Stimulated activated naive B cell treated with anti-CD40 and anti-IgM and Interleukin-4, amounts not matched to agents 10 μg/mL and 1 μg/mL and 100 μg/mL, for 72 hours (primary cell): ENCODE results near the gene SERF1A.
"Not testable (repeated sequence)": the region's sequence is repeated elsewhere in the genome, so short reads cannot be mapped to it uniquely, and the experiment has no call there.

Experiments used
- ATAC-seq, 2 donors: fragments of 150-1000 bp; cut with Tn5 transposase; replicated peaks; 2 replicates each; pipeline ENCODE4 v1.10.0; 2021; ENCODE audit warnings: moderate library complexity in 1 of 2
- DNase-seq: peaks from one replicate; pipeline ENCODE4 v3.0.0; 2021
- H3K27ac Mint-ChIP-seq: one replicate; pipeline ENCODE4 v1.8.0; 2022; ENCODE audit warnings: mild to moderate bottlenecking, mixed read lengths
- H3K27me3 Mint-ChIP-seq, 2 donors: one replicate each; pipeline ENCODE4 v1.8.0; 2022; ENCODE audit warnings: mixed read lengths in 2 of 2
- H3K36me3 Mint-ChIP-seq, 2 donors: one replicate each; pipeline ENCODE4 v1.8.0; 2022; ENCODE audit warnings: mixed read lengths in 2 of 2, mild to moderate bottlenecking in 1 of 2
- H3K4me1 Mint-ChIP-seq, 2 donors: one replicate each; pipeline ENCODE4 v1.8.0; 2022; ENCODE audit warnings: mixed read lengths in 2 of 2, mild to moderate bottlenecking in 1 of 2
- H3K4me3 Mint-ChIP-seq, 2 donors: one replicate each; pipeline ENCODE4 v1.8.0; 2022; ENCODE audit warnings: mild to moderate bottlenecking in 2 of 2, mixed read lengths in 2 of 2, moderate library complexity in 1 of 2
- H3K9me3 Mint-ChIP-seq, 2 donors: one replicate each; pipeline ENCODE4 v1.8.0; 2022; ENCODE audit warnings: mixed read lengths in 2 of 2, mild to moderate bottlenecking in 1 of 2

The SERF1A gene

GRCh38 chr5:70900533-70901271 lies at the start of gene SERF1A:
SERF1A (plus strand) TSS chr5:70900669; CDS start chr5:70900870, 201 bp downstream.
- H3K27ac Mint-ChIP-seq, H3K36me3 Mint-ChIP-seq, DNase-seq, H3K9me3 Mint-ChIP-seq, H3K4me3 Mint-ChIP-seq, H3K4me1 Mint-ChIP-seq, H3K27me3 Mint-ChIP-seq: not testable (repeated sequence)
- peak; percentile 95 to 96 for ATAC-seq

DNA sequence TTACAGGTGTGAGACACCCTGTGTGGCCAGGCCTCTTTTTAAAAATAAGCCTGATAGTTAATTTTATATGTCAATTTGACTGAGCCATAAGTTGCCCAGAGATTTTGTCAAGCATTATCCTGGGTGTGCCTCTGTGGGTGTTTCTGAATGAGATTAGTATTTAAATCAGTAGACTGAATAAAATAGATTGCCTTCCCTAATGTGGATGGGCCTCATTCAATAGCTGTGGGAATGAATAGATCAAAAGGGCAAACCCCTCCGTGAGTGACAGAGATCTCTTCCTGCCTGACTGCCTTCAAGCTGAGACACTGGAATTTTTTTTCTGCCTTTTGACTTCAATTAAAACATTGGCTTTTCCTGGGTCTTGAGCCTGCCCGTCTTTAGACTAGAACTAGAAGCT lies 33.7 kb upstream of the SERF1A start:
- H3K4me1 Mint-ChIP-seq, H3K4me3 Mint-ChIP-seq, H3K9me3 Mint-ChIP-seq, H3K27me3 Mint-ChIP-seq, H3K27ac Mint-ChIP-seq, DNase-seq, ATAC-seq, H3K36me3 Mint-ChIP-seq: not testable (repeated sequence)

GRCh38 chr5:70870626-70871025 lies 29.8 kb upstream of the SERF1A start:
- H3K9me3 Mint-ChIP-seq, H3K27me3 Mint-ChIP-seq, H3K27ac Mint-ChIP-seq, ATAC-seq, DNase-seq, H3K4me3 Mint-ChIP-seq, H3K36me3 Mint-ChIP-seq, H3K4me1 Mint-ChIP-seq: not testable (repeated sequence)

GRCh38 chr5:70896076-70896475 lies 4.4 kb upstream of the SERF1A start:
- H3K9me3 Mint-ChIP-seq, ATAC-seq, H3K4me3 Mint-ChIP-seq, H3K4me1 Mint-ChIP-seq, H3K27me3 Mint-ChIP-seq, H3K36me3 Mint-ChIP-seq, H3K27ac Mint-ChIP-seq, DNase-seq: not testable (repeated sequence)

GRCh38 chr5:70901272-70901571 lies 753 bp downstream of the SERF1A start:
- not testable (repeated sequence) for H3K27ac Mint-ChIP-seq, H3K4me3 Mint-ChIP-seq, H3K36me3 Mint-ChIP-seq, H3K27me3 Mint-ChIP-seq, H3K9me3 Mint-ChIP-seq, H3K4me1 Mint-ChIP-seq, DNase-seq
- peak; percentile 40 to 43 for ATAC-seq

DNA sequence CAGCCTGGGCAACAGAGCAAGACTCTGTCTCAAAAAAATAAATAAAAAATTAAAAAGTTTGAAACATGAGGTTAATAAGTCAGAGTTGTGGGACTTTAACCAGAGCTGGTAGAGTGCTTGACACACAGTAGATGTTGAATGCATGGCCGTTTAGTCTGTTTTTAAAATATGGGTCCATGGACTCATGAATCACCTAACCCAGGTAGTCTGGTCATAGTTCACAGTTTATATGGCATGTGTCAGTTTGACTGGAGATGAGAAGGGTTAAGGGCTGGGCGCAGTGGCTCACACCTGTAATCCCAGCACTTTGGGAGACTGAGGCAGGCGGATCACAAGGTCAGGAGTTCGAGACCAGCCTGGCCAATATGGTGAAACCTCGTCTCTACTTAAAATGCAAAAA lies 6.2 kb downstream of the SERF1A start:
- H3K4me3 Mint-ChIP-seq, H3K36me3 Mint-ChIP-seq, H3K4me1 Mint-ChIP-seq, ATAC-seq, DNase-seq, H3K27ac Mint-ChIP-seq, H3K27me3 Mint-ChIP-seq, H3K9me3 Mint-ChIP-seq: not testable (repeated sequence)

DNA sequence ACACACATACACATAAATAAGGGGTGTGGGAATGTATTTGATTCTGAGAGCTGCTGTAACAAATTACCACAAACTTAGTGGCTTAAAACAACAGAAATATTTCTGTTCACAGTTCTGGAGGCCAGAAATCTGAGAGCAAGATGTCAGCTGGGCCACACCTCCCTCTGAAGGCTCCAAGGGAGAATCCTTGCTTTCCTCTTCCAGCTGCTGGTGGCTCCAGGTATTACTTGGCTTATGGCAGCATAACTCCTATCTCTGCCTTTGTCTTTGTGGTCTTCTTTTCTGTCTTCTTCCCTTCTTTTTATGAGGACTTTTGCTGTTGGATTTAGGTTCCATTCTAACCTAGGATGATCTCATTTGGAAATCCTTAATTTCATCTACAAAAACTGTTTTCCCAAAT lies 16.4 kb downstream of the SERF1A start:
- H3K4me3 Mint-ChIP-seq, H3K27ac Mint-ChIP-seq, ATAC-seq, H3K36me3 Mint-ChIP-seq, H3K4me1 Mint-ChIP-seq, DNase-seq, H3K27me3 Mint-ChIP-seq, H3K9me3 Mint-ChIP-seq: not testable (repeated sequence)

DNA sequence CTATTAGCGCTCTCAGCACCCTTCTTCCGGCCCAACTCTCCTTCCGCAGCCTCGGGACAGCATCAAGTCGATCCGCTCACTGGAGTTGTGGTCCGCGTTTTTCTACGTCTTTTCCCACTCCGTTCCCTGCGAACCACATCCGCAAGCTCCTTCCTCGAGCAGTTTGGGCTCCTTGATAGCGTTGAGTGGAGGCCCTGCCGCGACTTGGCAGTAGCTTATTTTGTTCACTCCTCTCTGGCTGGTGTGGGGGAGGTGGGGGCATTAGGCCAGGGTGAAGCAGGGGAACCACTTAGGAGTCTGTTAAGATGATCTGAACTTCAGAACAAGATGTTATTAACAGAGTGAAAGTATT lies 24.7 kb downstream of the SERF1A start:
- not testable (repeated sequence) for H3K4me3 Mint-ChIP-seq, DNase-seq, H3K27me3 Mint-ChIP-seq, H3K36me3 Mint-ChIP-seq, H3K9me3 Mint-ChIP-seq, H3K27ac Mint-ChIP-seq, H3K4me1 Mint-ChIP-seq
- ATAC-seq, result peak; percentile 62 to 68

DNA sequence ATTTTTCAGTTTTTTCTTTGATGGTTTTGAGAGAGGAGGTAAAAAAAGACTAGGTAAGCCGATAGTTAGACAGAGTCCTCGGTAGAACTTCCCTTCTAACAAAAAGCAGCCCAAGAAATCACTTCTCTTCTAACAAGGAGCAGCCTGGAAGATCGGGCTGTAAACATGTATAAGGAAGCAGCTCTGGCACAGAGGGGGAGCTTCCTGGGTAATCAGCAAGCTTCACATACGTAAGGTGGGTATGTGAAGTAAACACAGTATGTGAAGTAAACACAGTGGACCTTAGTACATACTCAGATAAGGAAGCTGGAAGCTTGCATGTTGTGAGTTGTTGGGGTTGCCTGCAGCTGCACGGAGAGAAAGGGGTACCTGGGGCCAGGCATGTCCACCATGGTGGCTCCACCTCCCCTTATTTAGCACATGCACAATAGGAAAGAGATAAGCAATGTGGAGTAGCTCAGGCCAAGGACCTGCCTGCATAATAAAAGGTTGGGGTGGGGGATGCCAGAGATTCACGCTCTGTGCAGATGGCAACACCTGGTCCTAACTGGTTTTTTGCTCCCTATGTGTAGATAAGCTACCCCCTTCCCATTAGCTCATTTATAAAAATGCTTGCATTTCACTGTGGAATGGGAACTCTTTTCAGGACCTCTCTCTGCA lies 31.4 kb downstream of the SERF1A start:
- H3K36me3 Mint-ChIP-seq, ATAC-seq, DNase-seq, H3K27ac Mint-ChIP-seq, H3K27me3 Mint-ChIP-seq, H3K4me3 Mint-ChIP-seq, H3K9me3 Mint-ChIP-seq, H3K4me1 Mint-ChIP-seq: not testable (repeated sequence)

GRCh38 chr5:70932560-70932959 lies 32.1 kb downstream of the SERF1A start:
- not testable (repeated sequence) for ATAC-seq

DNA sequence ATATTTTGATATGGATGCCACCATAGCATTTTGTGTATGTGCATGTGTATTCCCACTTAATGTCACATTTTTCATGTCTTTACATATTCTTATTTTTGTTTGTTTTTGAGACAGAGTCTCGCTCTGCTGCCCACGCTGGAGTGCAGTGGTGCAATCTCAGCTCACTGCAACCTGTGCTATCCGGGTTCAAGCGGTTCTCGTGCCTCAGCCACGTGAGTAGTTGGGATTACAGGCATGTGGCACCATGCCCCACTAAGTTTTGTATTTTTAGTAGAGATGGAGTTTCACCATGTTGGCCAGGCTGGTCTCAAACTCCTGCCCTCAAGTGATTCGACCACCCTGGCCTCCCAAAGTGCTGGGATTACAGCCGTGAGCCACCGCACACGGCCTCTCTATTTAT lies 52.6 kb downstream of the SERF1A start:
- not testable (repeated sequence) for H3K27ac Mint-ChIP-seq, ATAC-seq, H3K9me3 Mint-ChIP-seq, H3K4me1 Mint-ChIP-seq, H3K4me3 Mint-ChIP-seq, DNase-seq, H3K36me3 Mint-ChIP-seq, H3K27me3 Mint-ChIP-seq

More at GRCh38 chr5:70932560-70932959, 32.1 kb downstream of the SERF1A start:
- not testable (repeated sequence) for H3K9me3 Mint-ChIP-seq, H3K36me3 Mint-ChIP-seq, H3K27me3 Mint-ChIP-seq, DNase-seq, H3K4me1 Mint-ChIP-seq, H3K4me3 Mint-ChIP-seq, H3K27ac Mint-ChIP-seq
